Measurements from ENCODE around the gene SH3BP4. TPM values are rescaled to one million over a fixed set of nuclear protein-coding genes. Genes with fewer than 3 reads are reported as not detected.

SH3BP4 gene
- total RNA-seq, 2 donors from 2014 or later, result 0.31 TPM; not detected in 1

- Mint-ChIP-seq H3K27ac (no peak overlapping the region), H3K36me3 (no peaks in the 10 kb centered on the region), H3K9me3 (no peaks in the 10 kb centered on the region)
- ATAC-seq, result no peak
- DNase-seq (ENCODE audit: low spot score in 2 of 2), result no peak
These were observed 7.1 kb downstream of the SH3BP4 start for GRCh38 chr2:234958746-234959395.

GRCh38 chr2:234960175-234961088, 8.6 kb downstream of the SH3BP4 start:
- H3K9me3 Mint-ChIP-seq, result no peaks in the 10 kb centered on the region
- H3K36me3 Mint-ChIP-seq, result no peaks in the 10 kb centered on the region
- ATAC-seq (no peak), DNase-seq (ENCODE audit: low spot score in 2 of 2) (no peak)
- no peak overlapping the region for H3K27ac Mint-ChIP-seq

GRCh38 chr2:234961784-234962183, 10.0 kb downstream of the SH3BP4 start:
- DNase-seq (ENCODE audit: low spot score in 2 of 2) (no peak), ATAC-seq (no peak)
- Mint-ChIP-seq H3K27ac (no peak overlapping the region), H3K9me3 (no peaks in the 10 kb centered on the region), H3K36me3 (no peaks in the 10 kb centered on the region)

- Mint-ChIP-seq H3K36me3 (no peaks in the 10 kb centered on the region), H3K27ac (no peak overlapping the region), H3K9me3 (no peaks in the 10 kb centered on the region)
- DNase-seq (ENCODE audit: low spot score in 2 of 2) (no peak), ATAC-seq (no peak)
These were observed 12.2 kb downstream of the SH3BP4 start for GRCh38 chr2:234963773-234964615.

GRCh38 chr2:234964631-234965461, 13.0 kb downstream of the SH3BP4 start:
- peaks cover 0 to 2% of the 10 kb centered on the region in 2 donors for H3K9me3 Mint-ChIP-seq
- DNase-seq (ENCODE audit: low spot score in 2 of 2), result no peak
- ATAC-seq, result no peak
- no peaks in the 10 kb centered on the region for H3K36me3 Mint-ChIP-seq
- H3K27ac Mint-ChIP-seq, result no peak overlapping the region

- H3K27ac Mint-ChIP-seq, result no peak overlapping the region
- no peaks in the 10 kb centered on the region for H3K36me3 Mint-ChIP-seq
- no peak for DNase-seq (ENCODE audit: low spot score in 2 of 2)
- H3K9me3 Mint-ChIP-seq, result peaks cover 0 to 4% of the 10 kb centered on the region in 2 donors
- no peak for ATAC-seq
These were observed 14.5 kb downstream of the SH3BP4 start for GRCh38 chr2:234966340-234966739.

GRCh38 chr2:234967201-234967869, 15.5 kb downstream of the SH3BP4 start:
- ATAC-seq (no peak), DNase-seq (ENCODE audit: low spot score in 2 of 2) (no peak)
- Mint-ChIP-seq H3K9me3 (peaks cover 0 to 4% of the 10 kb centered on the region in 2 donors), H3K36me3 (no peaks in the 10 kb centered on the region), H3K27ac (no peak overlapping the region)

- Mint-ChIP-seq H3K36me3 (no peaks in the 10 kb centered on the region), H3K27ac (no peak overlapping the region), H3K9me3 (peaks cover 0 to 4% of the 10 kb centered on the region in 2 donors)
- DNase-seq (ENCODE audit: low spot score in 2 of 2) (no peak), ATAC-seq (no peak)
These were observed 16.0 kb downstream of the SH3BP4 start for GRCh38 chr2:234967870-234968208.

- peaks cover 0 to 4% of the 10 kb centered on the region in 2 donors for H3K9me3 Mint-ChIP-seq
- no peak overlapping the region for H3K27ac Mint-ChIP-seq
- ATAC-seq (no peak), DNase-seq (ENCODE audit: low spot score in 2 of 2) (no peak)
- no peaks in the 10 kb centered on the region for H3K36me3 Mint-ChIP-seq
These were observed 17.0 kb downstream of the SH3BP4 start for GRCh38 chr2:234968631-234969305.

- Mint-ChIP-seq H3K9me3 (peaks cover 0 to 4% of the 10 kb centered on the region in 2 donors), H3K27ac (no peak overlapping the region), H3K36me3 (no peaks in the 10 kb centered on the region)
- ATAC-seq (no peak), DNase-seq (ENCODE audit: low spot score in 2 of 2) (no peak)
These were observed 17.7 kb downstream of the SH3BP4 start for GRCh38 chr2:234969306-234970098.

GRCh38 chr2:234970099-234970440, 18.3 kb downstream of the SH3BP4 start:
- H3K27ac Mint-ChIP-seq, result no peak overlapping the region
- H3K9me3 Mint-ChIP-seq, result peaks cover 0 to 4% of the 10 kb centered on the region in 2 donors
- no peak for DNase-seq (ENCODE audit: low spot score in 2 of 2)
- H3K36me3 Mint-ChIP-seq, result no peaks in the 10 kb centered on the region
- no peak for ATAC-seq

GRCh38 chr2:234970477-234970882, 18.7 kb downstream of the SH3BP4 start:
- Mint-ChIP-seq H3K9me3 (peaks cover 0 to 4% of the 10 kb centered on the region in 2 donors), H3K27ac (no peak overlapping the region), H3K36me3 (no peaks in the 10 kb centered on the region)
- no peak for DNase-seq (ENCODE audit: low spot score in 2 of 2)
- ATAC-seq, result no peak

GRCh38 chr2:234971496-234971895, 19.7 kb downstream of the SH3BP4 start:
- no peaks in the 10 kb centered on the region for H3K36me3 Mint-ChIP-seq
- peaks cover 0 to 4% of the 10 kb centered on the region in 2 donors for H3K9me3 Mint-ChIP-seq
- H3K27ac Mint-ChIP-seq, result no peak overlapping the region
- no peak for ATAC-seq
- DNase-seq (ENCODE audit: low spot score in 2 of 2), result no peak

- H3K36me3 Mint-ChIP-seq, result no peaks in the 10 kb centered on the region
- no peak overlapping the region for H3K27ac Mint-ChIP-seq
- ATAC-seq (no peak), DNase-seq (ENCODE audit: low spot score in 2 of 2) (no peak)
- H3K9me3 Mint-ChIP-seq, result peaks cover 0 to 4% of the 10 kb centered on the region in 2 donors
These were observed 21.2 kb downstream of the SH3BP4 start for GRCh38 chr2:234973008-234973407.
